ENCODE measurements around the gene MAP4K1.
A peak's percentile ranks its signal among the peaks of the same experiment; 100 is the strongest.

Gene MAP4K1

GRCh38 chr19:38617764-38618589 lies at the start of gene MAP4K1:
Gene MAP4K1, minus strand, starts transcription at chr19:38617953. Its CDS starts 58 bp downstream, at chr19:38617895.
- H3K27me3 ChIP-seq (ENCODE audit: insufficient read depth, low read depth), result no peaks in the 10 kb centered on the region
- peak within 1 kb of the TSS; percentile 89 for H3K4me2 ChIP-seq
- no peaks in the 10 kb centered on the region for H4K20me1 ChIP-seq (ENCODE audit: insufficient read depth)
- H3K79me2 ChIP-seq (ENCODE audit: insufficient read depth, low read depth), result peaks cover 47% of the 10 kb centered on the region
- 0 out of 2 replicates have a peak, but pooled peaks cover 7% of the 10 kb centered on the region for H3K36me3 ChIP-seq (ENCODE audit: insufficient read depth)
- peaks cover 17% of the 10 kb centered on the region for H3K4me1 ChIP-seq (ENCODE audit: low read depth, poor library complexity, severe bottlenecking)
- H3K27ac ChIP-seq, result peak within 1 kb of the TSS; percentile 83
- H2AFZ ChIP-seq (ENCODE audit: low read depth), result peak within 1 kb of the TSS; percentile 63
- peak within 1 kb of the TSS; percentile 28 for H3K4me3 ChIP-seq (IDR thresholded peaks at IDR 0.05; ENCODE audit: insufficient read depth, low read depth, low read length)
- H3K9ac ChIP-seq, result peak within 1 kb of the TSS; percentile 76
- no peak for TF ChIP-seq CTCF (conservative IDR thresholded peaks at IDR 0.05; ENCODE audit: low read depth, low read length)

- H3K79me2 ChIP-seq (ENCODE audit: insufficient read depth, low read depth), result peaks cover 59% of the 10 kb centered on the region
- H3K36me3 ChIP-seq (ENCODE audit: insufficient read depth), result no peaks in the 10 kb centered on the region
- H3K4me1 ChIP-seq (ENCODE audit: low read depth, poor library complexity, severe bottlenecking), result peaks cover 5% of the 10 kb centered on the region
- TF ChIP-seq CTCF (conservative IDR thresholded peaks at IDR 0.05; ENCODE audit: low read depth, low read length), result no peak
- no peak overlapping the region for H3K4me2 ChIP-seq
- no peak overlapping the region for H3K4me3 ChIP-seq (IDR thresholded peaks at IDR 0.05; ENCODE audit: insufficient read depth, low read depth, low read length)
- no peaks in the 10 kb centered on the region for H4K20me1 ChIP-seq (ENCODE audit: insufficient read depth)
- no peak overlapping the region for H2AFZ ChIP-seq (ENCODE audit: low read depth)
- no peaks in the 10 kb centered on the region for H3K27me3 ChIP-seq (ENCODE audit: insufficient read depth, low read depth)
- H3K9ac ChIP-seq, result no peak overlapping the region
- no peak overlapping the region for H3K27ac ChIP-seq
Observed at GRCh38 chr19:38666663-38667511, 49.1 kb upstream of the MAP4K1 start.

GRCh38 chr19:38665950-38666662 lies 48.4 kb upstream of the MAP4K1 start:
- Histone ChIP-seq H3K4me3 (IDR thresholded peaks at IDR 0.05; ENCODE audit: insufficient read depth, low read depth, low read length) (no peak overlapping the region), H3K4me1 (ENCODE audit: low read depth, poor library complexity, severe bottlenecking) (peaks cover 5% of the 10 kb centered on the region), H3K9ac (no peak overlapping the region), H3K36me3 (ENCODE audit: insufficient read depth) (no peaks in the 10 kb centered on the region), H2AFZ (ENCODE audit: low read depth) (no peak overlapping the region), H3K27ac (no peak overlapping the region), H4K20me1 (ENCODE audit: insufficient read depth) (no peaks in the 10 kb centered on the region), H3K4me2 (no peak overlapping the region), H3K79me2 (ENCODE audit: insufficient read depth, low read depth) (peaks cover 59% of the 10 kb centered on the region), H3K27me3 (ENCODE audit: insufficient read depth, low read depth) (no peaks in the 10 kb centered on the region)
- TF ChIP-seq CTCF (conservative IDR thresholded peaks at IDR 0.05; ENCODE audit: low read depth, low read length), result no peak

- H3K27me3 ChIP-seq (ENCODE audit: insufficient read depth, low read depth), result no peaks in the 10 kb centered on the region
- H3K9ac ChIP-seq, result no peak overlapping the region
- no peak overlapping the region for H2AFZ ChIP-seq (ENCODE audit: low read depth)
- H3K27ac ChIP-seq, result no peak overlapping the region
- H3K4me1 ChIP-seq (ENCODE audit: low read depth, poor library complexity, severe bottlenecking), result peaks cover 5% of the 10 kb centered on the region
- peaks cover 66% of the 10 kb centered on the region for H3K79me2 ChIP-seq (ENCODE audit: insufficient read depth, low read depth)
- no peaks in the 10 kb centered on the region for H4K20me1 ChIP-seq (ENCODE audit: insufficient read depth)
- H3K4me2 ChIP-seq, result no peak overlapping the region
- H3K36me3 ChIP-seq (ENCODE audit: insufficient read depth), result no peaks in the 10 kb centered on the region
- TF ChIP-seq CTCF (conservative IDR thresholded peaks at IDR 0.05; ENCODE audit: low read depth, low read length), result no peak
- H3K4me3 ChIP-seq (IDR thresholded peaks at IDR 0.05; ENCODE audit: insufficient read depth, low read depth, low read length), result no peak overlapping the region
Observed at GRCh38 chr19:38665219-38665931, 47.6 kb upstream of the MAP4K1 start.
